WTC11 (cell line): Measurements from ENCODE around the gene AMIGO3. TPM values are rescaled to one million over a fixed set of nuclear protein-coding genes. Genes with fewer than 3 reads are reported as not detected.

ENCODE experiments used
- ATAC-seq: fragments of 200-7000 bp; cut with Tn5 transposase; 2 replicates; pipeline ENCODE4 v1.10.0; 2021; ENCODE audit warnings: mild to moderate bottlenecking, moderate library complexity
- CTCF ChIA-PET: fragments of 300-600 bp; sonication (Branson Sonifier 250); formaldehyde crosslinking; loops from one replicate; lab custom pipeline; 2021; ENCODE audit warnings: antibody characterized with exemption; lab: Charles Lee
- POLR2A ChIA-PET: fragments of 350-600 bp; sonication (Branson Sonifier 250); formaldehyde crosslinking; loops from one replicate; lab custom pipeline; 2021; ENCODE audit warnings: antibody characterized with exemption; lab: Charles Lee
- DNase-seq: peaks from one replicate; pipeline ENCODE4 v3.0.0; 2021; ENCODE audit warnings: low spot score
- H3K27ac Mint-ChIP-seq: 2 replicates; pipeline ENCODE4 v1.8.0; 2021; ENCODE audit warnings: mixed read lengths
- H3K27me3 Mint-ChIP-seq: 2 replicates; pipeline ENCODE4 v1.8.0; 2021; ENCODE audit warnings: low read depth, mild to moderate bottlenecking, moderate library complexity, mixed read lengths
- H3K36me3 Mint-ChIP-seq: 2 replicates; pipeline ENCODE4 v1.8.0; 2021; ENCODE audit warnings: mixed read lengths
- H3K4me1 Mint-ChIP-seq: 2 replicates; pipeline ENCODE4 v1.8.0; 2022; ENCODE audit warnings: mixed read lengths
- H3K4me3 Mint-ChIP-seq: 2 replicates; pipeline ENCODE4 v1.8.0; 2021; ENCODE audit warnings: mild to moderate bottlenecking, moderate library complexity, mixed read lengths
- H3K9me3 Mint-ChIP-seq: 2 replicates; pipeline ENCODE4 v1.8.0; 2021; ENCODE audit warnings: mixed read lengths
- AFF4 ChIP-seq: sonication (generic); formaldehyde crosslinking; IDR thresholded peaks from 2 replicates; pipeline ENCODE4 v1.8.1; 2023; ENCODE audit warnings: mild to moderate bottlenecking, missing genetic modification reagents, borderline replicate concordance
- ARID4B ChIP-seq: sonication (generic); formaldehyde crosslinking; IDR thresholded peaks from 2 replicates; pipeline ENCODE4 v1.8.0; 2023; ENCODE audit warnings: missing genetic modification reagents, mild to moderate bottlenecking, borderline replicate concordance
- CTCF ChIP-seq: fragments of 200-600 bp; IDR thresholded peaks from 2 replicates; pipeline ENCODE4 v1.8.0; 2022; ENCODE audit warnings: antibody characterized with exemption
- ETV6 ChIP-seq: sonication (generic); formaldehyde crosslinking; IDR thresholded peaks from 2 replicates; pipeline ENCODE4 v1.8.1; 2022; ENCODE audit warnings: mild to moderate bottlenecking, missing genetic modification reagents
- FOXP1 ChIP-seq: sonication (generic); formaldehyde crosslinking; IDR thresholded peaks from 2 replicates; pipeline ENCODE4 v1.8.0; 2022; ENCODE audit warnings: missing genetic modification reagents, mild to moderate bottlenecking, moderate library complexity, borderline replicate concordance
- HMGXB4 ChIP-seq: sonication (generic); formaldehyde crosslinking; IDR thresholded peaks from 2 replicates; pipeline ENCODE4 v1.8.1; 2023; ENCODE audit warnings: mild to moderate bottlenecking, moderate library complexity, missing genetic modification reagents
- IRF2 ChIP-seq: sonication (generic); formaldehyde crosslinking; IDR thresholded peaks from 2 replicates; pipeline ENCODE4 v1.8.0; 2022; ENCODE audit warnings: low read depth, missing genetic modification reagents, borderline replicate concordance
- JUN ChIP-seq: sonication (generic); formaldehyde crosslinking; IDR thresholded peaks from 2 replicates; pipeline ENCODE4 v1.8.0; 2023; ENCODE audit warnings: mild to moderate bottlenecking, missing genetic modification reagents
- TCF7 ChIP-seq: sonication (generic); formaldehyde crosslinking; IDR thresholded peaks from 2 replicates; pipeline ENCODE4 v1.8.0; 2022; ENCODE audit warnings: mild to moderate bottlenecking, low read depth, missing genetic modification reagents, moderate library complexity
- TEAD1 ChIP-seq: sonication (generic); formaldehyde crosslinking; IDR thresholded peaks from 2 replicates; pipeline ENCODE4 v1.8.0; 2022; ENCODE audit warnings: mild to moderate bottlenecking, missing genetic modification reagents
- TP53 ChIP-seq: sonication (generic); formaldehyde crosslinking; IDR thresholded peaks from 2 replicates; pipeline ENCODE4 v1.8.1; 2023; ENCODE audit warnings: mild to moderate bottlenecking, missing genetic modification reagents
- ZNF317 ChIP-seq: sonication (generic); formaldehyde crosslinking; IDR thresholded peaks from 2 replicates; pipeline ENCODE4 v1.8.1; 2023; ENCODE audit warnings: low read depth, mild to moderate bottlenecking, moderate library complexity, missing genetic modification reagents, borderline replicate concordance
- ZNF396 ChIP-seq: fragments of 250-450 bp; sonication (Bioruptor Pico); IDR thresholded peaks from 2 replicates; pipeline ENCODE4 v1.8.0; 2021; ENCODE audit warnings: mild to moderate bottlenecking, moderate library complexity, borderline replicate concordance
- total RNA-seq: library from RNA; stranded (reverse); gene quantifications from 3 replicates; pipeline ENCODE4 v1.2.3, GENCODE V29; 2021
- TF ChIP-seq, protein P1 (sequence below): sonication (generic); formaldehyde crosslinking; IDR thresholded peaks from 2 replicates; pipeline ENCODE4 v1.8.1; 2022; ENCODE audit warnings: low read depth, missing genetic modification reagents, borderline replicate concordance
- TF ChIP-seq, protein P2 (sequence below): sonication (generic); formaldehyde crosslinking; IDR thresholded peaks from 2 replicates; pipeline ENCODE4 v1.8.1; 2022; ENCODE audit warnings: mild to moderate bottlenecking, moderate library complexity, missing genetic modification reagents
- TF ChIP-seq, protein P3 (sequence below): fragments of 250-450 bp; sonication (Bioruptor Pico); IDR thresholded peaks from 2 replicates; pipeline ENCODE4 v1.9.0; 2021; ENCODE audit warnings: mild to moderate bottlenecking

AMIGO3 gene
- total RNA-seq, 1 experiment from 2014 or later, result 3.9 TPM

GRCh38 chr3:49727924-49728361, 8.5 kb upstream of the AMIGO3 start:
- no peak for TF ChIP-seq IRF2
- no peak for TF ChIP-seq ETV6
- TF ChIP-seq FOXP1 (CRISPR knock-in tag), result no peak
- no peak for TF ChIP-seq CTCF
- TF ChIP-seq, protein P1, sequence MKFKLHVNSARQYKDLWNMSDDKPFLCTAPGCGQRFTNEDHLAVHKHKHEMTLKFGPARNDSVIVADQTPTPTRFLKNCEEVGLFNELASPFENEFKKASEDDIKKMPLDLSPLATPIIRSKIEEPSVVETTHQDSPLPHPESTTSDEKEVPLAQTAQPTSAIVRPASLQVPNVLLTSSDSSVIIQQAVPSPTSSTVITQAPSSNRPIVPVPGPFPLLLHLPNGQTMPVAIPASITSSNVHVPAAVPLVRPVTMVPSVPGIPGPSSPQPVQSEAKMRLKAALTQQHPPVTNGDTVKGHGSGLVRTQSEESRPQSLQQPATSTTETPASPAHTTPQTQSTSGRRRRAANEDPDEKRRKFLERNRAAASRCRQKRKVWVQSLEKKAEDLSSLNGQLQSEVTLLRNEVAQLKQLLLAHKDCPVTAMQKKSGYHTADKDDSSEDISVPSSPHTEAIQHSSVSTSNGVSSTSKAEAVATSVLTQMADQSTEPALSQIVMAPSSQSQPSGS (CRISPR knock-in tag), result no peak
- no peak for TF ChIP-seq TP53
- TF ChIP-seq JUN (CRISPR knock-in tag), result no peak
- TF ChIP-seq, protein P2, sequence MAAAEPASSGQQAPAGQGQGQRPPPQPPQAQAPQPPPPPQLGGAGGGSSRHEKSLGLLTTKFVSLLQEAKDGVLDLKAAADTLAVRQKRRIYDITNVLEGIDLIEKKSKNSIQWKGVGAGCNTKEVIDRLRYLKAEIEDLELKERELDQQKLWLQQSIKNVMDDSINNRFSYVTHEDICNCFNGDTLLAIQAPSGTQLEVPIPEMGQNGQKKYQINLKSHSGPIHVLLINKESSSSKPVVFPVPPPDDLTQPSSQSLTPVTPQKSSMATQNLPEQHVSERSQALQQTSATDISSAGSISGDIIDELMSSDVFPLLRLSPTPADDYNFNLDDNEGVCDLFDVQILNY (CRISPR knock-in tag), result no peak
- no peak for TF ChIP-seq AFF4 (CRISPR knock-in tag)
- no peak for TF ChIP-seq HMGXB4 (CRISPR knock-in tag)
- no peak for TF ChIP-seq TCF7
- TF ChIP-seq ARID4B (CRISPR knock-in tag), result no peak
- TF ChIP-seq, protein P3, sequence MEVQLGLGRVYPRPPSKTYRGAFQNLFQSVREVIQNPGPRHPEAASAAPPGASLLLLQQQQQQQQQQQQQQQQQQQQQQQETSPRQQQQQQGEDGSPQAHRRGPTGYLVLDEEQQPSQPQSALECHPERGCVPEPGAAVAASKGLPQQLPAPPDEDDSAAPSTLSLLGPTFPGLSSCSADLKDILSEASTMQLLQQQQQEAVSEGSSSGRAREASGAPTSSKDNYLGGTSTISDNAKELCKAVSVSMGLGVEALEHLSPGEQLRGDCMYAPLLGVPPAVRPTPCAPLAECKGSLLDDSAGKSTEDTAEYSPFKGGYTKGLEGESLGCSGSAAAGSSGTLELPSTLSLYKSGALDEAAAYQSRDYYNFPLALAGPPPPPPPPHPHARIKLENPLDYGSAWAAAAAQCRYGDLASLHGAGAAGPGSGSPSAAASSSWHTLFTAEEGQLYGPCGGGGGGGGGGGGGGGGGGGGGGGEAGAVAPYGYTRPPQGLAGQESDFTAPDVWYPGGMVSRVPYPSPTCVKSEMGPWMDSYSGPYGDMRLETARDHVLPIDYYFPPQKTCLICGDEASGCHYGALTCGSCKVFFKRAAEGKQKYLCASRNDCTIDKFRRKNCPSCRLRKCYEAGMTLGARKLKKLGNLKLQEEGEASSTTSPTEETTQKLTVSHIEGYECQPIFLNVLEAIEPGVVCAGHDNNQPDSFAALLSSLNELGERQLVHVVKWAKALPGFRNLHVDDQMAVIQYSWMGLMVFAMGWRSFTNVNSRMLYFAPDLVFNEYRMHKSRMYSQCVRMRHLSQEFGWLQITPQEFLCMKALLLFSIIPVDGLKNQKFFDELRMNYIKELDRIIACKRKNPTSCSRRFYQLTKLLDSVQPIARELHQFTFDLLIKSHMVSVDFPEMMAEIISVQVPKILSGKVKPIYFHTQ (CRISPR knock-in tag), result no peak
- no peak for TF ChIP-seq TEAD1 (CRISPR knock-in tag)
- TF ChIP-seq ZNF396 (CRISPR knock-in tag), result no peak
- TF ChIP-seq ZNF317 (CRISPR knock-in tag), result no peak
- DNase-seq, result no peak
- peaks cover 29% of the 10 kb centered on the region for H3K36me3 Mint-ChIP-seq
- no peak overlapping the region for H3K27ac Mint-ChIP-seq
- CTCF ChIA-PET, result no interaction called here
- H3K4me3 Mint-ChIP-seq, result no peak overlapping the region
- peaks cover 5% of the 10 kb centered on the region; the same call in 1 of the 2 replicates for H3K4me1 Mint-ChIP-seq
- no peaks in the 10 kb centered on the region for H3K9me3 Mint-ChIP-seq
- ATAC-seq, result no peak
- no peaks in the 10 kb centered on the region for H3K27me3 Mint-ChIP-seq
- POLR2A ChIA-PET, result no interaction called here
